ENCODE data around the gene DOCK3.
"Not testable (repeated sequence)": the region's sequence is repeated elsewhere in the genome, so short reads cannot be mapped to it uniquely, and the experiment has no call there.

Gene DOCK3

GRCh38 chr3:51386852-51387229 is 712.1 kb downstream of the DOCK3 start:
- H3K9ac ChIP-seq (ENCODE audit: low read length in 5 of 5): peak overlapping the region in 2 of 5 donors; percentile 78 to 88
- H3K27ac ChIP-seq (ENCODE audit: low read depth, low read length): no peak overlapping the region

GRCh38 chr3:51387281-51387680 is 712.6 kb downstream of the DOCK3 start:
- H3K36me3 ChIP-seq (ENCODE audit: control insufficient read depth in 5 of 5, insufficient read depth in 5 of 5, low read length in 5 of 5): peaks cover 0 to 30% (median 17%) of the 10 kb centered on the region in 5 donors
- not testable (repeated sequence) for H3K9me3 ChIP-seq (ENCODE audit: control insufficient read depth in 5 of 5, low read length in 5 of 5); H3K27me3 ChIP-seq (ENCODE audit: control insufficient read depth in 5 of 5, insufficient read depth in 4 of 5, low read length in 5 of 5); H3K4me3 ChIP-seq (ENCODE audit: low read depth in 1 of 5, low read length in 5 of 5); H3K9ac ChIP-seq (ENCODE audit: low read length in 5 of 5); H3K27ac ChIP-seq (ENCODE audit: low read depth, low read length)
- H3K4me1 ChIP-seq (ENCODE audit: control insufficient read depth in 5 of 5, insufficient read depth in 5 of 5, low read length in 5 of 5): peaks cover 9 to 56% (median 45%) of the 10 kb centered on the region in 5 donors

More at GRCh38 chr3:51386852-51387229, 712.1 kb downstream of the DOCK3 start:
- Histone ChIP-seq H3K9me3 (ENCODE audit: control insufficient read depth in 5 of 5, low read length in 5 of 5) (no peaks in the 10 kb centered on the region), H3K27me3 (ENCODE audit: control insufficient read depth in 5 of 5, insufficient read depth in 4 of 5, low read length in 5 of 5) (no peaks in the 10 kb centered on the region), H3K36me3 (ENCODE audit: control insufficient read depth in 5 of 5, insufficient read depth in 5 of 5, low read length in 5 of 5) (peaks cover 0 to 29% (median 17%) of the 10 kb centered on the region in 5 donors), H3K4me1 (ENCODE audit: control insufficient read depth in 5 of 5, insufficient read depth in 5 of 5, low read length in 5 of 5) (peaks cover 9 to 52% (median 41%) of the 10 kb centered on the region in 5 donors), H3K4me3 (ENCODE audit: low read depth in 1 of 5, low read length in 5 of 5) (no peak overlapping the region)

GRCh38 chr3:51388286-51389029 is 713.7 kb downstream of the DOCK3 start:
- H3K9ac ChIP-seq (ENCODE audit: low read length in 5 of 5): peak overlapping the region in 1 of 5 donors; percentile 10
- H3K9me3 ChIP-seq (ENCODE audit: control insufficient read depth in 5 of 5, low read length in 5 of 5): no peaks in the 10 kb centered on the region
- no peak overlapping the region for H3K27ac ChIP-seq (ENCODE audit: low read depth, low read length)
- no peak overlapping the region for H3K4me3 ChIP-seq (ENCODE audit: low read depth in 1 of 5, low read length in 5 of 5)
- peaks cover 11 to 68% (median 57%) of the 10 kb centered on the region in 5 donors for H3K4me1 ChIP-seq (ENCODE audit: control insufficient read depth in 5 of 5, insufficient read depth in 5 of 5, low read length in 5 of 5)
- peaks cover 0 to 42% (median 29%) of the 10 kb centered on the region in 5 donors for H3K36me3 ChIP-seq (ENCODE audit: control insufficient read depth in 5 of 5, insufficient read depth in 5 of 5, low read length in 5 of 5)
- no peaks in the 10 kb centered on the region for H3K27me3 ChIP-seq (ENCODE audit: control insufficient read depth in 5 of 5, insufficient read depth in 4 of 5, low read length in 5 of 5)

- Histone ChIP-seq H3K27me3 (ENCODE audit: control insufficient read depth in 5 of 5, insufficient read depth in 4 of 5, low read length in 5 of 5) (no peaks in the 10 kb centered on the region), H3K27ac (ENCODE audit: low read depth, low read length) (no peak overlapping the region), H3K36me3 (ENCODE audit: control insufficient read depth in 5 of 5, insufficient read depth in 5 of 5, low read length in 5 of 5) (peaks cover 0 to 54% (median 40%) of the 10 kb centered on the region in 5 donors), H3K9ac (ENCODE audit: low read length in 5 of 5) (no peak overlapping the region), H3K4me3 (ENCODE audit: low read depth in 1 of 5, low read length in 5 of 5) (no peak overlapping the region), H3K9me3 (ENCODE audit: control insufficient read depth in 5 of 5, low read length in 5 of 5) (no peaks in the 10 kb centered on the region), H3K4me1 (ENCODE audit: control insufficient read depth in 5 of 5, insufficient read depth in 5 of 5, low read length in 5 of 5) (peaks cover 12 to 67% (median 59%) of the 10 kb centered on the region in 5 donors)
Measured at GRCh38 chr3:51389423-51390183, 714.9 kb downstream of the DOCK3 start.

DNA sequence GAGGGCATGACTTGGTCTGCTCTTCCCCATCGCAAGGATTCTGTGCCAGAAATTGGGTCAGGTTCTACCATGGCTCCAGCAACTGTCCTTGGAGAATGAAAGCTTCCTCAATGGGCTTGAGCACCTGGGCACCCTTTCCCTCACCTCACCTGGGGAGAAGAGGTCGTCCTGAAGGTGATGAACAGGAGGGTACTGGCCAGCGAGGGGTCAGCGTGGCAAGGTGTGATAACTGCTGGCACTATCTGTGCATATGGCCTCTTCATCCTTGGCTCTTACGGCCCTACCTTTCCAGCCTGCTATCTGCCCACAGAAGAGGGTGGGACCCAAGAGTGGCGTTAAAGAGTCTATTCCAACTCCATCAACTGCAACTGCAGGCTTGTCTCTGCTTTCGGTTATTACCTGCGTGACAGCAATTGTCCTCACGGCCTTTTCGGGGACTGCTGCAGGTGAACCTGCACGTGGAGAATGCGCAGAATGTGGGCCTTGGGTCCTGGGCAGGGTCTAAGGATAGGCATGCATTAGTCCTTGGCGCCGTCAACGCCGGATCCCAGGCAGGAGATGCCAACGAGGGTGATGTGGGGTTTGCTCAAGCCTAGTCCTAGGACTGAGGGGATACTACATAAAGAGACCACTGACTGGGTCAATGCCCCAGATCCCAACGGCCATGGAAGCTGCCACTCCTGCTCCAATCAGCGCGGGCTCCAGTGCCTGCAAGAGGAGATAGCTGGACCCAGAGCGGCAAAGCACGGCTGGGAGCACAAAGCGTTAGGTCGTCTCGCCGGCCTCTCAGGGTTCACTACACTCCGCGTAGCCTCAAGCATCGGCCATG is 715.7 kb downstream of the DOCK3 start:
- peaks cover 15 to 75% (median 67%) of the 10 kb centered on the region in 5 donors for H3K4me1 ChIP-seq (ENCODE audit: control insufficient read depth in 5 of 5, insufficient read depth in 5 of 5, low read length in 5 of 5)
- H3K36me3 ChIP-seq (ENCODE audit: control insufficient read depth in 5 of 5, insufficient read depth in 5 of 5, low read length in 5 of 5): peaks cover 0 to 62% (median 49%) of the 10 kb centered on the region in 5 donors
- H3K27me3 ChIP-seq (ENCODE audit: control insufficient read depth in 5 of 5, insufficient read depth in 4 of 5, low read length in 5 of 5): no peaks in the 10 kb centered on the region
- H3K4me3 ChIP-seq (ENCODE audit: low read depth in 1 of 5, low read length in 5 of 5): peak overlapping the region; percentile 66 to 80 (median 70)
- peak overlapping the region; percentile 67 for H3K27ac ChIP-seq (ENCODE audit: low read depth, low read length)
- H3K9ac ChIP-seq (ENCODE audit: low read length in 5 of 5): peak overlapping the region in 3 of 5 donors; percentile 48 to 81 (median 76)
- no peaks in the 10 kb centered on the region for H3K9me3 ChIP-seq (ENCODE audit: control insufficient read depth in 5 of 5, low read length in 5 of 5)

- Histone ChIP-seq H3K27me3 (ENCODE audit: control insufficient read depth in 5 of 5, insufficient read depth in 4 of 5, low read length in 5 of 5) (no peaks in the 10 kb centered on the region), H3K4me3 (ENCODE audit: low read depth in 1 of 5, low read length in 5 of 5) (peak within 1 kb of the TSS; percentile 67 to 80 (median 74)), H3K9me3 (ENCODE audit: control insufficient read depth in 5 of 5, low read length in 5 of 5) (no peaks in the 10 kb centered on the region), H3K27ac (ENCODE audit: low read depth, low read length) (peak within 1 kb of the TSS; percentile 67), H3K36me3 (ENCODE audit: control insufficient read depth in 5 of 5, insufficient read depth in 5 of 5, low read length in 5 of 5) (peaks cover 0 to 69% (median 55%) of the 10 kb centered on the region in 5 donors), H3K4me1 (ENCODE audit: control insufficient read depth in 5 of 5, insufficient read depth in 5 of 5, low read length in 5 of 5) (peaks cover 15 to 72% (median 67%) of the 10 kb centered on the region in 5 donors), H3K9ac (ENCODE audit: low read length in 5 of 5) (peak within 1 kb of the TSS in 4 of 5 donors; percentile 68 to 86 (median 80))
Measured at GRCh38 chr3:51391075-51391565, 716.4 kb downstream of the DOCK3 start, which contains the start of gene RBM15B. RBM15B (plus strand) TSS chr3:51391285; CDS start chr3:51391400, 115 bp downstream.

DNA sequence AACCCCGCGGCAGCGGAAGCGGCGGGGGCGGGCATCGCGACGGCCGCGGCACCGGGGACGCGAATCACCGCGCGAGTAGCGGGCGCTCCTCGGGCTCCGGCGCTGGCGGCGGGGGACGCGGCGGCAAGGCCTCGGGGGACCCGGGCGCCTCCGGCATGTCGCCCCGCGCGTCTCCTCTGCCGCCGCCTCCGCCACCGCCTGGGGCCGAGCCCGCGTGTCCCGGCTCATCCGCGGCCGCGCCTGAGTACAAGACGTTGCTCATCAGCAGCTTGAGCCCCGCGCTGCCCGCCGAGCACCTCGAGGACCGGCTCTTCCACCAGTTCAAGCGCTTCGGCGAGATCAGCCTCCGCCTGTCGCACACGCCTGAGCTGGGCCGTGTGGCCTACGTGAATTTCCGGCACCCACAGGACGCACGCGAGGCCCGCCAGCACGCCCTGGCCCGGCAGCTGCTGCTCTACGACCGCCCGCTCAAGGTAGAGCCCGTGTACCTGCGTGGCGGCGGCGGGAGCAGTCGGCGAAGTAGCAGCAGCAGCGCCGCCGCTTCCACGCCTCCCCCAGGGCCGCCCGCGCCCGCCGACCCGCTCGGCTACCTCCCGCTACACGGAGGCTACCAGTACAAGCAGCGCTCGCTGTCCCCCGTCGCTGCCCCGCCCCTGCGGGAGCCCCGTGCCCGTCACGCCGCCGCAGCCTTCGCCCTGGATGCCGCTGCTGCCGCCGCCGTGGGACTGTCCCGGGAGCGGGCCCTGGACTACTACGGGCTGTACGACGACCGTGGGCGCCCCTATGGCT is 717.0 kb downstream of the DOCK3 start:
- Histone ChIP-seq H3K9ac (ENCODE audit: low read length in 5 of 5) (peak overlapping the region in 4 of 5 donors; percentile 68 to 86 (median 80)), H3K27me3 (ENCODE audit: control insufficient read depth in 5 of 5, insufficient read depth in 4 of 5, low read length in 5 of 5) (no peaks in the 10 kb centered on the region), H3K36me3 (ENCODE audit: control insufficient read depth in 5 of 5, insufficient read depth in 5 of 5, low read length in 5 of 5) (peaks cover 0 to 71% (median 59%) of the 10 kb centered on the region in 5 donors), H3K27ac (ENCODE audit: low read depth, low read length) (peak overlapping the region; percentile 65), H3K9me3 (ENCODE audit: control insufficient read depth in 5 of 5, low read length in 5 of 5) (no peaks in the 10 kb centered on the region), H3K4me1 (ENCODE audit: control insufficient read depth in 5 of 5, insufficient read depth in 5 of 5, low read length in 5 of 5) (peaks cover 13 to 71% (median 66%) of the 10 kb centered on the region in 5 donors), H3K4me3 (ENCODE audit: low read depth in 1 of 5, low read length in 5 of 5) (peak overlapping the region in 4 of 5 donors; percentile 67 to 80 (median 74))

DNA sequence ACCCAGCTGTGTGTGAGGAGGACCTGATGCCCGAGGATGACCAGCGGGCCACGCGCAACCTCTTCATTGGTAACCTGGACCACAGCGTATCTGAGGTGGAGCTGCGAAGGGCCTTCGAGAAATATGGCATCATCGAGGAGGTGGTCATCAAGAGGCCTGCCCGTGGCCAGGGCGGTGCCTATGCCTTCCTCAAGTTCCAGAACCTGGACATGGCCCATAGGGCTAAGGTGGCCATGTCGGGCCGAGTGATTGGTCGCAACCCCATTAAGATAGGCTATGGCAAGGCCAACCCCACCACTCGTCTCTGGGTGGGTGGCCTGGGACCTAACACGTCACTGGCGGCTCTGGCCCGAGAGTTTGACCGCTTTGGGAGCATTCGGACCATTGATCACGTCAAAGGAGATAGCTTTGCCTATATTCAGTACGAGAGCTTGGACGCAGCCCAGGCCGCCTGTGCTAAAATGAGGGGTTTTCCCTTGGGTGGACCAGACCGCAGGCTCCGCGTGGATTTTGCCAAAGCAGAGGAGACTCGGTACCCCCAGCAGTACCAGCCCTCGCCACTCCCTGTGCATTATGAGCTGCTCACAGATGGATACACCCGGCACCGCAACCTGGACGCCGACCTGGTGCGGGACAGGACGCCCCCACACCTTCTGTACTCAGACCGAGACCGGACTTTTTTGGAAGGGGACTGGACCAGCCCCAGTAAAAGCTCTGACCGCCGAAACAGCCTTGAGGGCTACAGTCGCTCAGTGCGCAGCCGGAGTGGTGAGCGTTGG is 717.8 kb downstream of the DOCK3 start:
- Histone ChIP-seq H3K9ac (ENCODE audit: low read length in 5 of 5) (peak overlapping the region in 3 of 5 donors; percentile 68 to 86 (median 84)), H3K27ac (ENCODE audit: low read depth, low read length) (peak overlapping the region; percentile 65), H3K4me3 (ENCODE audit: low read depth in 1 of 5, low read length in 5 of 5) (peak overlapping the region in 4 of 5 donors; percentile 67 to 80 (median 74)), H3K4me1 (ENCODE audit: control insufficient read depth in 5 of 5, insufficient read depth in 5 of 5, low read length in 5 of 5) (peaks cover 12 to 72% (median 70%) of the 10 kb centered on the region in 5 donors), H3K27me3 (ENCODE audit: control insufficient read depth in 5 of 5, insufficient read depth in 4 of 5, low read length in 5 of 5) (no peaks in the 10 kb centered on the region), H3K36me3 (ENCODE audit: control insufficient read depth in 5 of 5, insufficient read depth in 5 of 5, low read length in 5 of 5) (peaks cover 0 to 77% (median 65%) of the 10 kb centered on the region in 5 donors), H3K9me3 (ENCODE audit: control insufficient read depth in 5 of 5, low read length in 5 of 5) (no peaks in the 10 kb centered on the region)

All from subcutaneous abdominal adipose tissue (tissue), 5 donors.